Osteoblast (primary cell): Measurements from ENCODE around the gene CIDEA. TPM values are rescaled to one million over a fixed set of nuclear protein-coding genes. Genes with fewer than 3 reads are reported as not detected.

Source experiments
- DNase-seq: peaks from one replicate; pipeline ENCODE4 v3.0.0; 2011; ENCODE audit warnings: low spot score, mixed read lengths; ENCODE audit not compliant: insufficient read length; ENCODE audit errors: missing footprints
- H2AFZ ChIP-seq: 2 replicates; pipeline ENCODE4 v1.6.0; 2011; ENCODE audit warnings: mild to moderate bottlenecking, low read length
- H3K27ac ChIP-seq: 2 replicates; pipeline ENCODE4 v1.5.1; 2011; ENCODE audit warnings: mild to moderate bottlenecking, low read depth, low read length, moderate library complexity
- H3K27me3 ChIP-seq: 2 replicates; pipeline ENCODE4 v1.6.0; 2012; ENCODE audit warnings: mild to moderate bottlenecking, control low read depth, inconsistent platforms, low read length, moderate library complexity; ENCODE audit not compliant: insufficient read depth
- H3K36me3 ChIP-seq: 2 replicates; pipeline ENCODE4 v1.5.1; 2011; ENCODE audit warnings: mild to moderate bottlenecking, low read length, control low read depth, moderate library complexity; ENCODE audit not compliant: insufficient read depth
- H3K4me1 ChIP-seq: 2 replicates; pipeline ENCODE4 v1.5.1; 2011; ENCODE audit warnings: mild to moderate bottlenecking, low read length, control low read depth, moderate library complexity; ENCODE audit not compliant: insufficient read depth
- H3K4me2 ChIP-seq: 2 replicates; pipeline ENCODE4 v1.6.0; 2011; ENCODE audit warnings: mild to moderate bottlenecking, low read length; ENCODE audit not compliant: insufficient read depth
- H3K4me3 ChIP-seq: fragments of 200-600 bp; sonication (generic); 3 replicates; pipeline ENCODE4 v1.5.1; 2012; ENCODE audit warnings: mild to moderate bottlenecking, low read length, inconsistent platforms; ENCODE audit not compliant: insufficient read depth
- H3K79me2 ChIP-seq: 2 replicates; pipeline ENCODE4 v1.6.0; 2012; ENCODE audit warnings: mild to moderate bottlenecking, low read length, control low read depth, inconsistent platforms; ENCODE audit not compliant: insufficient read depth
- H3K9me3 ChIP-seq: 2 replicates; pipeline ENCODE4 v1.5.1; 2011; ENCODE audit warnings: low read depth, low read length, control low read depth
- H4K20me1 ChIP-seq: 2 replicates; pipeline ENCODE4 v1.6.0; 2012; ENCODE audit warnings: mild to moderate bottlenecking, low read length, control low read depth; ENCODE audit not compliant: insufficient read depth
- CTCF ChIP-seq: IDR thresholded peaks from 2 replicates; pipeline ENCODE4 v1.5.1; 2011; ENCODE audit warnings: mild to moderate bottlenecking, low read depth, low read length, moderate library complexity; ENCODE audit errors: extremely low read depth
- total RNA-seq: library from RNA; depleted of rRNA; stranded (reverse); fragments of >200 nt; gene quantifications from 2 replicates; pipeline ENCODE4 v1.2.3, GENCODE V29; 2012

The CIDEA gene
- total RNA-seq, 1 donor = not detected

- Histone ChIP-seq H3K36me3 (no peaks in the 10 kb centered on the region), H3K9me3 (no peaks in the 10 kb centered on the region), H4K20me1 (no peaks in the 10 kb centered on the region), H3K4me3 (peak overlapping the region; percentile 78), H3K27ac (peak overlapping the region; percentile 60), H3K4me1 (no peaks in the 10 kb centered on the region), H3K79me2 (no peaks in the 10 kb centered on the region), H3K4me2 (peak overlapping the region; percentile 80), H3K27me3 (no peaks in the 10 kb centered on the region), H2AFZ (peak overlapping the region; percentile 84)
- peak; percentile 64 for TF ChIP-seq CTCF
- DNase-seq = peak; percentile 98
Measured at GRCh38 chr18:12271376-12272235, 17.4 kb downstream of the CIDEA start.

- DNase-seq = no peak
- Histone ChIP-seq H3K4me2 (no peak overlapping the region), H3K4me1 (peaks cover 19% of the 10 kb centered on the region), H3K79me2 (peaks cover 8% of the 10 kb centered on the region), H3K27me3 (no peaks in the 10 kb centered on the region), H2AFZ (no peak overlapping the region), H3K36me3 (no peaks in the 10 kb centered on the region), H3K4me3 (no peak overlapping the region), H3K27ac (no peak overlapping the region), H3K9me3 (no peaks in the 10 kb centered on the region), H4K20me1 (no peaks in the 10 kb centered on the region)
- TF ChIP-seq CTCF = no peak
Measured at GRCh38 chr18:12274793-12275192, 20.6 kb downstream of the CIDEA start.

GRCh38 chr18:12276736-12277554, 22.8 kb downstream of the CIDEA start:
- no peaks in the 10 kb centered on the region for H3K36me3 ChIP-seq
- no peaks in the 10 kb centered on the region for H3K27me3 ChIP-seq
- TF ChIP-seq CTCF = no peak
- H3K4me1 ChIP-seq = peaks cover 32% of the 10 kb centered on the region
- no peak overlapping the region for H3K27ac ChIP-seq
- H3K79me2 ChIP-seq = peaks cover 12% of the 10 kb centered on the region
- no peak overlapping the region for H3K4me3 ChIP-seq
- H3K4me2 ChIP-seq = no peak overlapping the region
- no peaks in the 10 kb centered on the region for H4K20me1 ChIP-seq
- H3K9me3 ChIP-seq = no peaks in the 10 kb centered on the region
- no peak for DNase-seq
- no peak overlapping the region for H2AFZ ChIP-seq

- peak overlapping the region; percentile 95 for H3K27ac ChIP-seq
- no peak for TF ChIP-seq CTCF
- no peaks in the 10 kb centered on the region for H3K9me3 ChIP-seq
- no peaks in the 10 kb centered on the region for H4K20me1 ChIP-seq
- DNase-seq = no peak
- H3K4me3 ChIP-seq = peak overlapping the region; percentile 69
- H3K79me2 ChIP-seq = peaks cover 12% of the 10 kb centered on the region
- H3K27me3 ChIP-seq = no peaks in the 10 kb centered on the region
- H3K4me1 ChIP-seq = peaks cover 43% of the 10 kb centered on the region
- peak overlapping the region; percentile 89 for H2AFZ ChIP-seq
- no peaks in the 10 kb centered on the region for H3K36me3 ChIP-seq
- H3K4me2 ChIP-seq = peak overlapping the region; percentile 81
Measured at GRCh38 chr18:12278215-12278671, 24.1 kb downstream of the CIDEA start.
